HG02798 (cell line): Measurements from ENCODE around the gene CDC42SE2.

ENCODE experiments used
- ATAC-seq: cut with Tn5 transposase; IDR thresholded peaks from one replicate; pipeline ENCODE4 v1.9.1; 2021; ENCODE audit warnings: mild to moderate bottlenecking; ENCODE audit not compliant: unreplicated experiment, poor library complexity

The CDC42SE2 gene

GRCh38 chr5:131418846-131419245 lies 155.0 kb downstream of the CDC42SE2 start:
- no peak for ATAC-seq

- ATAC-seq, result no peak
Observed at GRCh38 chr5:131419877-131420276, 156.0 kb downstream of the CDC42SE2 start.

GRCh38 chr5:131423056-131423455 lies 159.2 kb downstream of the CDC42SE2 start:
- no peak for ATAC-seq

GRCh38 chr5:131426011-131426410 lies 162.2 kb downstream of the CDC42SE2 start:
- no peak for ATAC-seq

- ATAC-seq, result no peak
Observed at GRCh38 chr5:131430794-131431193, 166.9 kb downstream of the CDC42SE2 start.

- no peak for ATAC-seq
Observed at GRCh38 chr5:131431794-131432193, 167.9 kb downstream of the CDC42SE2 start.

- ATAC-seq, result no peak
Observed at GRCh38 chr5:131433109-131433508, 169.3 kb downstream of the CDC42SE2 start.

GRCh38 chr5:131436081-131436480 lies 172.2 kb downstream of the CDC42SE2 start:
- no peak for ATAC-seq

GRCh38 chr5:131441184-131441583 lies 177.3 kb downstream of the CDC42SE2 start:
- no peak for ATAC-seq
